KMS-11 (cell line): Measurements from ENCODE around the gene CPA5.

ENCODE experiments used
- H2AFZ ChIP-seq: fragments of 200-600 bp; sonication (generic); 2 replicates; pipeline ENCODE4 v1.6.1; 2016; ENCODE audit warnings: antibody characterized with exemption, mixed run types, low read depth
- H3K27ac ChIP-seq: fragments of 200-600 bp; sonication (generic); 2 replicates; pipeline ENCODE4 v1.6.1; 2016; ENCODE audit warnings: mild to moderate bottlenecking, mixed run types
- H3K27me3 ChIP-seq: fragments of 200-600 bp; sonication (generic); 2 replicates; pipeline ENCODE4 v1.6.1; 2017; ENCODE audit warnings: mild to moderate bottlenecking, low read depth, mixed run types, moderate library complexity; ENCODE audit not compliant: insufficient read depth
- H3K36me3 ChIP-seq: fragments of 200-600 bp; sonication (generic); 2 replicates; pipeline ENCODE4 v1.6.1; 2017; ENCODE audit warnings: mild to moderate bottlenecking, mixed run types; ENCODE audit not compliant: insufficient read depth
- H3K4me1 ChIP-seq: fragments of 200-600 bp; sonication (generic); 2 replicates; pipeline ENCODE4 v1.6.1; 2016; ENCODE audit warnings: mild to moderate bottlenecking, low read depth, mixed run types; ENCODE audit not compliant: poor library complexity, severe bottlenecking
- H3K4me2 ChIP-seq: fragments of 200-600 bp; sonication (generic); 2 replicates; pipeline ENCODE4 v1.7.0; 2016; ENCODE audit warnings: mild to moderate bottlenecking, mixed run types
- H3K4me3 ChIP-seq: fragments of 200-600 bp; sonication (generic); IDR thresholded peaks from 2 replicates; pipeline ENCODE4 v1.6.1; 2017; ENCODE audit warnings: low read depth, low read length, mixed read lengths; ENCODE audit not compliant: insufficient read depth
- H3K79me2 ChIP-seq: fragments of 200-600 bp; sonication (generic); 2 replicates; pipeline ENCODE4 v1.6.1; 2016; ENCODE audit warnings: low read depth, mixed run types; ENCODE audit not compliant: insufficient read depth
- H3K9ac ChIP-seq: fragments of 200-600 bp; sonication (generic); 2 replicates; pipeline ENCODE4 v1.6.1; 2016; ENCODE audit warnings: mild to moderate bottlenecking, mixed run types
- H4K20me1 ChIP-seq: fragments of 200-600 bp; sonication (generic); 2 replicates; pipeline ENCODE4 v1.6.1; 2016; ENCODE audit warnings: mild to moderate bottlenecking, mixed run types; ENCODE audit not compliant: insufficient read depth
- CTCF ChIP-seq: fragments of 200-600 bp; sonication (generic); conservative IDR thresholded peaks from 2 replicates; pipeline ENCODE4 v1.6.1; 2017; ENCODE audit warnings: low read depth, mild to moderate bottlenecking, antibody characterized with exemption, low read length, moderate library complexity, mixed read lengths

Gene CPA5

GRCh38 chr7:130361681-130362080, 17.1 kb downstream of the CPA5 start:
- H3K9ac ChIP-seq: no peak overlapping the region
- no peaks in the 10 kb centered on the region for H3K36me3 ChIP-seq
- no peak overlapping the region for H3K4me3 ChIP-seq
- no peaks in the 10 kb centered on the region for H3K4me1 ChIP-seq
- H2AFZ ChIP-seq: no peak overlapping the region
- no peaks in the 10 kb centered on the region for H3K79me2 ChIP-seq
- no peak overlapping the region for H3K4me2 ChIP-seq
- TF ChIP-seq CTCF: no peak
- H4K20me1 ChIP-seq: no peaks in the 10 kb centered on the region
- no peak overlapping the region for H3K27ac ChIP-seq
- H3K27me3 ChIP-seq: no peaks in the 10 kb centered on the region

- no peaks in the 10 kb centered on the region for H3K79me2 ChIP-seq
- H3K4me3 ChIP-seq: no peak overlapping the region
- H3K27ac ChIP-seq: no peak overlapping the region
- no peaks in the 10 kb centered on the region for H4K20me1 ChIP-seq
- no peak overlapping the region for H2AFZ ChIP-seq
- H3K4me1 ChIP-seq: no peaks in the 10 kb centered on the region
- H3K9ac ChIP-seq: no peak overlapping the region
- no peaks in the 10 kb centered on the region for H3K27me3 ChIP-seq
- no peak overlapping the region for H3K4me2 ChIP-seq
- TF ChIP-seq CTCF: no peak
- no peaks in the 10 kb centered on the region for H3K36me3 ChIP-seq
These were observed 17.7 kb downstream of the CPA5 start for GRCh38 chr7:130362251-130362816.

GRCh38 chr7:130363026-130363847, 18.6 kb downstream of the CPA5 start:
- Histone ChIP-seq H3K4me3 (no peak overlapping the region), H3K79me2 (no peaks in the 10 kb centered on the region), H3K36me3 (no peaks in the 10 kb centered on the region), H3K27me3 (no peaks in the 10 kb centered on the region), H4K20me1 (no peaks in the 10 kb centered on the region), H3K4me1 (no peaks in the 10 kb centered on the region), H3K9ac (no peak overlapping the region), H3K27ac (no peak overlapping the region), H3K4me2 (no peak overlapping the region), H2AFZ (no peak overlapping the region)
- no peak for TF ChIP-seq CTCF

GRCh38 chr7:130364451-130364850, 19.8 kb downstream of the CPA5 start:
- Histone ChIP-seq H3K9ac (no peak overlapping the region), H3K36me3 (no peaks in the 10 kb centered on the region), H3K27me3 (no peaks in the 10 kb centered on the region), H3K4me3 (no peak overlapping the region), H3K79me2 (no peaks in the 10 kb centered on the region), H3K4me2 (no peak overlapping the region), H3K27ac (no peak overlapping the region), H2AFZ (no peak overlapping the region), H4K20me1 (no peaks in the 10 kb centered on the region), H3K4me1 (no peaks in the 10 kb centered on the region)
- TF ChIP-seq CTCF: no peak
